Measurements from ENCODE around the gene TMA7B.

DNA sequence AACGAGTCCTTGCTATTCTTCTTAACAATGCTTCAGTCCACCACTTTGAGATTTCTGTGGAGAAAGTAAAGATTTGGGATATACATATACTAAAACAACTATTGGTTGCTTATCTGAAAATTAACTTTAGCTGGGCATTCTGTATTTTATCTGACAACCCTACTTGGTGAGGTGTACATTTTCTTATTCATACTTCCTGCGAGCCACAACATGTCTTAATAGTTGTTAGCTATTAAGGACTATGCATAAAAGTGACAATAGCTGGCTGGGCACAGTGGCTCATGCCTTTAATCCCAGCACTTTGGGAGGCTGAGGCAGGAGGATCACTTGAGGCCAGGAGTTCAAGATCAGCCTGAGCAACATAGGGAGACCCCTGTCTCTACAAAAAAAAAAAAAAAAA lies 28.0 kb upstream of the TMA7B start:
- TF ChIP-seq, protein P1, sequence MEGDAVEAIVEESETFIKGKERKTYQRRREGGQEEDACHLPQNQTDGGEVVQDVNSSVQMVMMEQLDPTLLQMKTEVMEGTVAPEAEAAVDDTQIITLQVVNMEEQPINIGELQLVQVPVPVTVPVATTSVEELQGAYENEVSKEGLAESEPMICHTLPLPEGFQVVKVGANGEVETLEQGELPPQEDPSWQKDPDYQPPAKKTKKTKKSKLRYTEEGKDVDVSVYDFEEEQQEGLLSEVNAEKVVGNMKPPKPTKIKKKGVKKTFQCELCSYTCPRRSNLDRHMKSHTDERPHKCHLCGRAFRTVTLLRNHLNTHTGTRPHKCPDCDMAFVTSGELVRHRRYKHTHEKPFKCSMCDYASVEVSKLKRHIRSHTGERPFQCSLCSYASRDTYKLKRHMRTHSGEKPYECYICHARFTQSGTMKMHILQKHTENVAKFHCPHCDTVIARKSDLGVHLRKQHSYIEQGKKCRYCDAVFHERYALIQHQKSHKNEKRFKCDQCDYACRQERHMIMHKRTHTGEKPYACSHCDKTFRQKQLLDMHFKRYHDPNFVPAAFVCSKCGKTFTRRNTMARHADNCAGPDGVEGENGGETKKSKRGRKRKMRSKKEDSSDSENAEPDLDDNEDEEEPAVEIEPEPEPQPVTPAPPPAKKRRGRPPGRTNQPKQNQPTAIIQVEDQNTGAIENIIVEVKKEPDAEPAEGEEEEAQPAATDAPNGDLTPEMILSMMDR (IDR thresholded peaks at IDR 0.05; ENCODE audit: low read depth, low read length, poor library complexity, severe bottlenecking) = no peak
- no peak for TF ChIP-seq EZH2phosphoT487 (IDR thresholded peaks at IDR 0.05; ENCODE audit: borderline replicate concordance, low read length)
